PC-3 (cell line): Measurements from ENCODE around the gene JAZF1.

Experiments
- EZH2phosphoT487 ChIP-seq: fragments of 300-600 bp; sonication (generic); IDR thresholded peaks from 2 replicates; pipeline ENCODE4 v1.6.1; 2018; ENCODE audit warnings: mild to moderate bottlenecking, antibody characterized with exemption, low read length, borderline replicate concordance
- TF ChIP-seq, protein P1 (sequence below): fragments of 300-600 bp; sonication (generic); conservative IDR thresholded peaks from 2 replicates; pipeline ENCODE4 v1.5.1; 2017; ENCODE audit warnings: antibody characterized with exemption, low read depth, mild to moderate bottlenecking, low read length

DNA sequence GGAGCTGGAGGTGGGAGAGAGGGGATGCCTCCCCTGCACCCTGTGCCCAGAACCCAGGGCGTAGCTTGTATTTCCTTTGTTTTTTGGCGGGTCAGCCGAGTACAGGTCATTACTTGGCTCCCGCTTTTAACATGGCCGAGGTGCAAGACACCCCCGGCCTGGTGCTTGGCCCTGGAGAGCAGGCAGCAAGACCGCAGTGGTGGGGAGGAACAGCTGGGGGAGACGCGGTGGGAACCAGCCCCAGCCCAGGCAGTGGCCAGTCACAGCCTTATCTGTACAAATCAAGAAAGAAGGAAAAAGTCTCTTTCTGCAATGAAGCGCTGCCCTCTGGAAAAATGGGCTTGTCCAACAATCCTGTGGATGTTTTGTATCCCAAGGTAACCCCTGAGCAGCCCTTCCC, 341.5 kb downstream of the JAZF1 start:
- TF ChIP-seq, protein P1, sequence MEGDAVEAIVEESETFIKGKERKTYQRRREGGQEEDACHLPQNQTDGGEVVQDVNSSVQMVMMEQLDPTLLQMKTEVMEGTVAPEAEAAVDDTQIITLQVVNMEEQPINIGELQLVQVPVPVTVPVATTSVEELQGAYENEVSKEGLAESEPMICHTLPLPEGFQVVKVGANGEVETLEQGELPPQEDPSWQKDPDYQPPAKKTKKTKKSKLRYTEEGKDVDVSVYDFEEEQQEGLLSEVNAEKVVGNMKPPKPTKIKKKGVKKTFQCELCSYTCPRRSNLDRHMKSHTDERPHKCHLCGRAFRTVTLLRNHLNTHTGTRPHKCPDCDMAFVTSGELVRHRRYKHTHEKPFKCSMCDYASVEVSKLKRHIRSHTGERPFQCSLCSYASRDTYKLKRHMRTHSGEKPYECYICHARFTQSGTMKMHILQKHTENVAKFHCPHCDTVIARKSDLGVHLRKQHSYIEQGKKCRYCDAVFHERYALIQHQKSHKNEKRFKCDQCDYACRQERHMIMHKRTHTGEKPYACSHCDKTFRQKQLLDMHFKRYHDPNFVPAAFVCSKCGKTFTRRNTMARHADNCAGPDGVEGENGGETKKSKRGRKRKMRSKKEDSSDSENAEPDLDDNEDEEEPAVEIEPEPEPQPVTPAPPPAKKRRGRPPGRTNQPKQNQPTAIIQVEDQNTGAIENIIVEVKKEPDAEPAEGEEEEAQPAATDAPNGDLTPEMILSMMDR: no peak
- TF ChIP-seq EZH2phosphoT487: no peak
